Measurements from ENCODE around the gene WNK2.
"Not testable (repeated sequence)": the region's sequence is repeated elsewhere in the genome, so short reads cannot be mapped to it uniquely, and the experiment has no call there.

WNK2 gene

GRCh38 chr9:93357649-93358048 lies 173.7 kb downstream of the WNK2 start:
- Histone ChIP-seq H3K9me3 (ENCODE audit: severe bottlenecking) (peaks cover 14% of the 10 kb centered on the region), H3K4me3 (ENCODE audit: severe bottlenecking) (no peak overlapping the region), H3K27me3 (ENCODE audit: insufficient read depth, poor library complexity, severe bottlenecking) (no peaks in the 10 kb centered on the region), H3K4me1 (ENCODE audit: insufficient read depth, poor library complexity, severe bottlenecking) (peaks cover 2% of the 10 kb centered on the region), H3K36me3 (ENCODE audit: low read depth) (no peaks in the 10 kb centered on the region), H3K27ac (ENCODE audit: poor library complexity, severe bottlenecking) (no peak overlapping the region)
- TF ChIP-seq, protein P1, sequence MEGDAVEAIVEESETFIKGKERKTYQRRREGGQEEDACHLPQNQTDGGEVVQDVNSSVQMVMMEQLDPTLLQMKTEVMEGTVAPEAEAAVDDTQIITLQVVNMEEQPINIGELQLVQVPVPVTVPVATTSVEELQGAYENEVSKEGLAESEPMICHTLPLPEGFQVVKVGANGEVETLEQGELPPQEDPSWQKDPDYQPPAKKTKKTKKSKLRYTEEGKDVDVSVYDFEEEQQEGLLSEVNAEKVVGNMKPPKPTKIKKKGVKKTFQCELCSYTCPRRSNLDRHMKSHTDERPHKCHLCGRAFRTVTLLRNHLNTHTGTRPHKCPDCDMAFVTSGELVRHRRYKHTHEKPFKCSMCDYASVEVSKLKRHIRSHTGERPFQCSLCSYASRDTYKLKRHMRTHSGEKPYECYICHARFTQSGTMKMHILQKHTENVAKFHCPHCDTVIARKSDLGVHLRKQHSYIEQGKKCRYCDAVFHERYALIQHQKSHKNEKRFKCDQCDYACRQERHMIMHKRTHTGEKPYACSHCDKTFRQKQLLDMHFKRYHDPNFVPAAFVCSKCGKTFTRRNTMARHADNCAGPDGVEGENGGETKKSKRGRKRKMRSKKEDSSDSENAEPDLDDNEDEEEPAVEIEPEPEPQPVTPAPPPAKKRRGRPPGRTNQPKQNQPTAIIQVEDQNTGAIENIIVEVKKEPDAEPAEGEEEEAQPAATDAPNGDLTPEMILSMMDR (IDR thresholded peaks at IDR 0.05; ENCODE audit: poor library complexity, severe bottlenecking), result no peak
- no peak for DNase-seq (ENCODE audit: low spot score)
- no peak for ATAC-seq (ENCODE audit: low read depth)

DNA sequence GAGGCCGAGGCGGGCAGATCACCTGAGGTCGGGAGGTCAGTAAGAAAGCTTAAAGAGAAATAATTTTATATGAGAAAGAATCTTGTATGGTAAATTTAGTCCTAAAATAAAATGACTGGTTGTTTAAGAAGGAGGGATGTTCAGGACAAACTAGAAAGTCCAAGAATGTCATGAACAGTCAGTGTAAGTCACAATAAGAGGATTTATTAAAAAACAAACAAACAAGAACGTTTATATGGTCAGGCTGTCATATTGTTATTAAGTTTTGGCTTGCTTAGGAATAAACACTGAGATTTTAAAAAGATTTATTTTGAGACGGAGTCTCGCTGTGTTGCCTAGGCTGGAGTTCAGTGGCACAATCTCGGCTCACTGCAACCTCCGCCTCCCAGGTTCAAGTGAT lies 176.0 kb downstream of the WNK2 start:
- H3K4me3 ChIP-seq (ENCODE audit: severe bottlenecking); H3K4me1 ChIP-seq (ENCODE audit: insufficient read depth, poor library complexity, severe bottlenecking); H3K27ac ChIP-seq (ENCODE audit: poor library complexity, severe bottlenecking); H3K36me3 ChIP-seq (ENCODE audit: low read depth); ATAC-seq (ENCODE audit: low read depth); H3K27me3 ChIP-seq (ENCODE audit: insufficient read depth, poor library complexity, severe bottlenecking); DNase-seq (ENCODE audit: low spot score): not testable (repeated sequence)
- H3K9me3 ChIP-seq (ENCODE audit: severe bottlenecking), result peaks cover 14% of the 10 kb centered on the region

GRCh38 chr9:93361995-93362394 lies 178.1 kb downstream of the WNK2 start:
- Histone ChIP-seq H3K27me3 (ENCODE audit: insufficient read depth, poor library complexity, severe bottlenecking) (no peaks in the 10 kb centered on the region), H3K4me3 (ENCODE audit: severe bottlenecking) (no peak overlapping the region), H3K36me3 (ENCODE audit: low read depth) (no peaks in the 10 kb centered on the region), H3K27ac (ENCODE audit: poor library complexity, severe bottlenecking) (no peak overlapping the region), H3K9me3 (ENCODE audit: severe bottlenecking) (peaks cover 14% of the 10 kb centered on the region), H3K4me1 (ENCODE audit: insufficient read depth, poor library complexity, severe bottlenecking) (no peaks in the 10 kb centered on the region)
- TF ChIP-seq, protein P1 (IDR thresholded peaks at IDR 0.05; ENCODE audit: poor library complexity, severe bottlenecking), result no peak
- no peak for DNase-seq (ENCODE audit: low spot score)
- ATAC-seq (ENCODE audit: low read depth), result no peak

GRCh38 chr9:93364734-93365426 lies 180.9 kb downstream of the WNK2 start:
- H3K27me3 ChIP-seq (ENCODE audit: insufficient read depth, poor library complexity, severe bottlenecking), result peaks cover 2% of the 10 kb centered on the region
- peaks cover 13% of the 10 kb centered on the region for H3K9me3 ChIP-seq (ENCODE audit: severe bottlenecking)
- ATAC-seq (ENCODE audit: low read depth) (no peak), DNase-seq (ENCODE audit: low spot score) (no peak)
- TF ChIP-seq, protein P1 (IDR thresholded peaks at IDR 0.05; ENCODE audit: poor library complexity, severe bottlenecking), result no peak
- H3K36me3 ChIP-seq (ENCODE audit: low read depth), result no peaks in the 10 kb centered on the region
- no peaks in the 10 kb centered on the region for H3K4me1 ChIP-seq (ENCODE audit: insufficient read depth, poor library complexity, severe bottlenecking)
- H3K27ac ChIP-seq (ENCODE audit: poor library complexity, severe bottlenecking), result no peak overlapping the region
- no peak overlapping the region for H3K4me3 ChIP-seq (ENCODE audit: severe bottlenecking)

- ATAC-seq (ENCODE audit: low read depth), result no peak
Measured at GRCh38 chr9:93365427-93366118, 181.6 kb downstream of the WNK2 start.

More at GRCh38 chr9:93365427-93366118, 181.6 kb downstream of the WNK2 start:
- Histone ChIP-seq H3K27me3 (ENCODE audit: insufficient read depth, poor library complexity, severe bottlenecking) (peaks cover 3% of the 10 kb centered on the region), H3K4me1 (ENCODE audit: insufficient read depth, poor library complexity, severe bottlenecking) (no peaks in the 10 kb centered on the region), H3K36me3 (ENCODE audit: low read depth) (no peaks in the 10 kb centered on the region), H3K27ac (ENCODE audit: poor library complexity, severe bottlenecking) (no peak overlapping the region), H3K4me3 (ENCODE audit: severe bottlenecking) (no peak overlapping the region), H3K9me3 (ENCODE audit: severe bottlenecking) (peaks cover 6% of the 10 kb centered on the region)
- TF ChIP-seq, protein P1 (IDR thresholded peaks at IDR 0.05; ENCODE audit: poor library complexity, severe bottlenecking), result no peak
- no peak for DNase-seq (ENCODE audit: low spot score)
